Astrocyte of the spinal cord (primary cell): Measurements from ENCODE around the gene PXYLP1.

Experiments used
- DNase-seq: peaks from one replicate; pipeline ENCODE4 v3.0.0; 2011; ENCODE audit warnings: low read depth, low spot score
- H3K4me3 ChIP-seq: 2 replicates; pipeline ENCODE4 v1.5.1; 2011; ENCODE audit warnings: low read depth, mild to moderate bottlenecking, low read length, moderate library complexity
- CTCF ChIP-seq: IDR thresholded peaks from 2 replicates; pipeline ENCODE4 v1.5.1; 2012; ENCODE audit warnings: low read depth, mild to moderate bottlenecking, low read length, inconsistent platforms
- in situ Hi-C: cut with HindIII; loops from 2 replicates; pipeline ENCODE4 v1.10.0; 2017; ENCODE audit warnings: low sequenced_read_pairs

Gene PXYLP1

GRCh38 chr3:141261472-141262307 lies 30.1 kb downstream of the PXYLP1 start:
- in situ Hi-C loops = no loop called here
- no peak for DNase-seq
- H3K4me3 ChIP-seq = no peak overlapping the region
- TF ChIP-seq CTCF = no peak

- TF ChIP-seq CTCF = no peak
- DNase-seq = peak; percentile 69
- no peak overlapping the region for H3K4me3 ChIP-seq
- in situ Hi-C loops = no loop called here
Measured at GRCh38 chr3:141262308-141262705, 30.7 kb downstream of the PXYLP1 start.

GRCh38 chr3:141266186-141266585 lies 34.6 kb downstream of the PXYLP1 start:
- TF ChIP-seq CTCF = no peak
- no peak overlapping the region for H3K4me3 ChIP-seq
- DNase-seq = no peak
- in situ Hi-C loops = no loop called here

GRCh38 chr3:141266797-141267555 lies 35.4 kb downstream of the PXYLP1 start:
- in situ Hi-C loops = no loop called here
- TF ChIP-seq CTCF = no peak
- DNase-seq = no peak
- H3K4me3 ChIP-seq = no peak overlapping the region

GRCh38 chr3:141267629-141268028 lies 36.0 kb downstream of the PXYLP1 start:
- no peak for TF ChIP-seq CTCF
- no peak overlapping the region for H3K4me3 ChIP-seq
- DNase-seq = no peak
- in situ Hi-C loops = no loop called here

GRCh38 chr3:141268306-141268705 lies 36.7 kb downstream of the PXYLP1 start:
- TF ChIP-seq CTCF = no peak
- no peak overlapping the region for H3K4me3 ChIP-seq
- DNase-seq = no peak
- in situ Hi-C loops = no loop called here
